Measurements from ENCODE around the gene TMEM54. TPM values are rescaled to one million over a fixed set of nuclear protein-coding genes. Genes with fewer than 3 reads are reported as not detected.
A peak's percentile ranks its signal among the peaks of the same experiment; 100 is the strongest.

TMEM54 gene
- total and polyA plus RNA-seq, 2 of the 13 experiments (the other 11 are each of a cell fraction or from before 2014, with no cell fraction given) = 2.5 to 2.9 TPM

DNA sequence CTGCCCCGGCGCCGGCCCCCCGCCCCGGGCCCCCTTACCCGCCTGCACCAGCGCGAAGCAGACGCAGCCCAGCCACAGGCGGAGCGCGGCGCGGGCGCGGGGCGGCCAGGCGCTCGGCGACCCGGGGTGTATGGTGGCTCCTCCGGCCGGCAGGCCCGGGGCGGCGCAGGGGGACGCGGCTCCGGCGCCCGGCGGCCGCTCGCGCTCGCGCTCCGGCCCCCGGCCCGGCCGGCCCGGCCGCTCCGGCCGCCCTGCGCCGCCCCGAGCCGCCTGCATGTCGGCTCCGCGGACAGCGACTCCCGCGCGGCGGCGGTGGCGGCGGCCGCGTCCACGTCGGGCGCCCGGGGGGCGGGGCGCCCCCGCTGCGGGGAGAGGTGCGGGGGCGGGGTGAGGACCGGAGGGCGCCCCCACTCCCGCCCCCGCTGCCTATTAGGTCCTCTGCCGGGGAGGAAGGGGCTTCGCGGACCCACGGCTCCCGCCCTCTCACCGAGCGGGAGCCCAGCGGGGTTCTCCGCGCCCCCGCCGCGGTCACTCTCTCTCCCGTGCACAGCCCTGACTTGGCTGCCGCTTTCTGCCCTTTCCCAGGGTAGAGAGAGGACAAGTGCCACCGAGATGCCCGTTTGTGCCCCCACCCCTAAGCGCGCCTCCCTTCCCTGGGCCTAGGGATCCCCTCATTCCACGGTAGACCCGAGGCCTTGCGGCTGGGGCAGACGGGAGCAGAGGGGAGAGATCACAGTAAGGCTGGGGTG is 30.4 kb downstream of the TMEM54 start, which contains the start of gene FNDC5:
Gene FNDC5 (minus strand): TSS at position 298 of the 749 bp plus-strand sequence.
- H2AFZ ChIP-seq (ENCODE audit: low read length) = peak within 1 kb of the TSS; percentile 42
- DNase-seq (ENCODE audit: low spot score) (no peak), FAIRE-seq (no peak), ATAC-seq (peak; percentile 67)
- no TSS peak for BruUV-seq (replicated peaks)
- H3K36me3 ChIP-seq (replicated peaks in 1 of 2; ENCODE audit: control insufficient read depth in 1 of 2, insufficient read depth in 2 of 2, low read length in 2 of 2) = no peaks in the 10 kb centered on the region
- no peak within 1 kb of the TSS for H3K27ac ChIP-seq (ENCODE audit: extremely low read length, insufficient read depth, low read length)
- ChIA-PET CTCF (ENCODE audit: low intra/inter-chr PET ratio, low total read pairs) (no interaction called here), POLR2A (no interaction called here)
- H3K9me3 ChIP-seq (ENCODE audit: low read length) = no peaks in the 10 kb centered on the region
- TF ChIP-seq, protein P1, sequence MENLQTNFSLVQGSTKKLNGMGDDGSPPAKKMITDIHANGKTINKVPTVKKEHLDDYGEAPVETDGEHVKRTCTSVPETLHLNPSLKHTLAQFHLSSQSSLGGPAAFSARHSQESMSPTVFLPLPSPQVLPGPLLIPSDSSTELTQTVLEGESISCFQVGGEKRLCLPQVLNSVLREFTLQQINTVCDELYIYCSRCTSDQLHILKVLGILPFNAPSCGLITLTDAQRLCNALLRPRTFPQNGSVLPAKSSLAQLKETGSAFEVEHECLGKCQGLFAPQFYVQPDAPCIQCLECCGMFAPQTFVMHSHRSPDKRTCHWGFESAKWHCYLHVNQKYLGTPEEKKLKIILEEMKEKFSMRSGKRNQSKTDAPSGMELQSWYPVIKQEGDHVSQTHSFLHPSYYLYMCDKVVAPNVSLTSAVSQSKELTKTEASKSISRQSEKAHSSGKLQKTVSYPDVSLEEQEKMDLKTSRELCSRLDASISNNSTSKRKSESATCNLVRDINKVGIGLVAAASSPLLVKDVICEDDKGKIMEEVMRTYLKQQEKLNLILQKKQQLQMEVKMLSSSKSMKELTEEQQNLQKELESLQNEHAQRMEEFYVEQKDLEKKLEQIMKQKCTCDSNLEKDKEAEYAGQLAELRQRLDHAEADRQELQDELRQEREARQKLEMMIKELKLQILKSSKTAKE (CRISPR knock-in tag; IDR thresholded peaks at IDR 0.05; ENCODE audit: borderline replicate concordance) = no peak
- TF ChIP-seq, protein P2, sequence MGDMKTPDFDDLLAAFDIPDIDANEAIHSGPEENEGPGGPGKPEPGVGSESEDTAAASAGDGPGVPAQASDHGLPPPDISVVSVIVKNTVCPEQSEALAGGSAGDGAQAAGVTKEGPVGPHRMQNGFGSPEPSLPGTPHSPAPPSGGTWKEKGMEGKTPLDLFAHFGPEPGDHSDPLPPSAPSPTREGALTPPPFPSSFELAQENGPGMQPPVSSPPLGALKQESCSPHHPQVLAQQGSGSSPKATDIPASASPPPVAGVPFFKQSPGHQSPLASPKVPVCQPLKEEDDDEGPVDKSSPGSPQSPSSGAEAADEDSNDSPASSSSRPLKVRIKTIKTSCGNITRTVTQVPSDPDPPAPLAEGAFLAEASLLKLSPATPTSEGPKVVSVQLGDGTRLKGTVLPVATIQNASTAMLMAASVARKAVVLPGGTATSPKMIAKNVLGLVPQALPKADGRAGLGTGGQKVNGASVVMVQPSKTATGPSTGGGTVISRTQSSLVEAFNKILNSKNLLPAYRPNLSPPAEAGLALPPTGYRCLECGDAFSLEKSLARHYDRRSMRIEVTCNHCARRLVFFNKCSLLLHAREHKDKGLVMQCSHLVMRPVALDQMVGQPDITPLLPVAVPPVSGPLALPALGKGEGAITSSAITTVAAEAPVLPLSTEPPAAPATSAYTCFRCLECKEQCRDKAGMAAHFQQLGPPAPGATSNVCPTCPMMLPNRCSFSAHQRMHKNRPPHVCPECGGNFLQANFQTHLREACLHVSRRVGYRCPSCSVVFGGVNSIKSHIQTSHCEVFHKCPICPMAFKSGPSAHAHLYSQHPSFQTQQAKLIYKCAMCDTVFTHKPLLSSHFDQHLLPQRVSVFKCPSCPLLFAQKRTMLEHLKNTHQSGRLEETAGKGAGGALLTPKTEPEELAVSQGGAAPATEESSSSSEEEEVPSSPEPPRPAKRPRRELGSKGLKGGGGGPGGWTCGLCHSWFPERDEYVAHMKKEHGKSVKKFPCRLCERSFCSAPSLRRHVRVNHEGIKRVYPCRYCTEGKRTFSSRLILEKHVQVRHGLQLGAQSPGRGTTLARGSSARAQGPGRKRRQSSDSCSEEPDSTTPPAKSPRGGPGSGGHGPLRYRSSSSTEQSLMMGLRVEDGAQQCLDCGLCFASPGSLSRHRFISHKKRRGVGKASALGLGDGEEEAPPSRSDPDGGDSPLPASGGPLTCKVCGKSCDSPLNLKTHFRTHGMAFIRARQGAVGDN (CRISPR knock-in tag; IDR thresholded peaks at IDR 0.05) = peak; percentile 34; the same call in 1 of the 2 replicates
- TF ChIP-seq ZNF225 (CRISPR knock-in tag; IDR thresholded peaks at IDR 0.05) (0 out of 2 replicates have a peak, but pooled peaks have one; percentile 28), HNF4G (IDR thresholded peaks at IDR 0.05; ENCODE audit: borderline replicate concordance, low read depth, low read length) (no peak), HNF4G (CRISPR knock-in tag; IDR thresholded peaks at IDR 0.05; ENCODE audit: borderline replicate concordance, low read depth) (no peak), ZSCAN31 (CRISPR knock-in tag; IDR thresholded peaks at IDR 0.05; ENCODE audit: low read depth) (0 out of 2 replicates have a peak, but pooled peaks have one; percentile 10)
- TF ChIP-seq, protein P3, sequence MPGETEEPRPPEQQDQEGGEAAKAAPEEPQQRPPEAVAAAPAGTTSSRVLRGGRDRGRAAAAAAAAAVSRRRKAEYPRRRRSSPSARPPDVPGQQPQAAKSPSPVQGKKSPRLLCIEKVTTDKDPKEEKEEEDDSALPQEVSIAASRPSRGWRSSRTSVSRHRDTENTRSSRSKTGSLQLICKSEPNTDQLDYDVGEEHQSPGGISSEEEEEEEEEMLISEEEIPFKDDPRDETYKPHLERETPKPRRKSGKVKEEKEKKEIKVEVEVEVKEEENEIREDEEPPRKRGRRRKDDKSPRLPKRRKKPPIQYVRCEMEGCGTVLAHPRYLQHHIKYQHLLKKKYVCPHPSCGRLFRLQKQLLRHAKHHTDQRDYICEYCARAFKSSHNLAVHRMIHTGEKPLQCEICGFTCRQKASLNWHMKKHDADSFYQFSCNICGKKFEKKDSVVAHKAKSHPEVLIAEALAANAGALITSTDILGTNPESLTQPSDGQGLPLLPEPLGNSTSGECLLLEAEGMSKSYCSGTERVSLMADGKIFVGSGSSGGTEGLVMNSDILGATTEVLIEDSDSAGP (CRISPR knock-in tag; IDR thresholded peaks at IDR 0.05; ENCODE audit: borderline replicate concordance) = peak; percentile 33; the same call in 1 of the 2 replicates
- peaks cover 0 to 19% of the 10 kb centered on the region in 2 experiments; a peak in 3 of 5 replicates for H3K27me3 ChIP-seq (ENCODE audit: control insufficient read depth in 1 of 2, insufficient read depth in 2 of 2, low read length in 2 of 2)
- WGBS (ENCODE audit: low lambda C conversion rate) = 4% methylated on average over 20 of the region's 99 CpGs
- peaks cover 5% of the 10 kb centered on the region for H4K20me1 ChIP-seq (ENCODE audit: insufficient read depth, low read length)
- intact Hi-C loops (cut with micrococcal nuclease; ENCODE audit: unreplicated experiment) (loop anchor here (5.0 to 10.0 kb wide), 3 partner anchors 53 to 348 kb away; partner anchors contain the start of genes S100PBP and YARS1), in situ Hi-C loops (cut with HindIII; ENCODE audit: extremely low pct_ligation_motif_present, low pct_unique_long_range_greater_than_20kb) (loop anchor here (10.0 kb wide), 1 partner anchor 46 kb away; no protein-coding TSS in a partner anchor)
- H3K79me2 ChIP-seq (ENCODE audit: insufficient read depth, low read length) = no peaks in the 10 kb centered on the region
- H3K4me3 ChIP-seq (replicated peaks in 1 of 3; ENCODE audit: insufficient read depth in 1 of 3, low read depth in 2 of 3, low read length in 3 of 3) = peak within 1 kb of the TSS; percentile 58 to 78 (median 59)
- H3K4me2 ChIP-seq (ENCODE audit: low read depth, low read length) = peak within 1 kb of the TSS; percentile 97
- peak within 1 kb of the TSS; percentile 41; the same call in 1 of the 2 replicates for H3K9ac ChIP-seq (ENCODE audit: insufficient read depth, low read depth, low read length)
- peaks cover 26% of the 10 kb centered on the region for H3K4me1 ChIP-seq (ENCODE audit: insufficient read depth, low read length)
